SK-N-SH treated with all-trans-retinoic acid at 6 μM for 48 hours (cell line): ENCODE measurements around the gene PGAP6.
"Not testable (repeated sequence)": the region's sequence is repeated elsewhere in the genome, so short reads cannot be mapped to it uniquely, and the experiment has no call there.

Experiments used
- ATAC-seq: fragments of 200-7000 bp; cut with Tn5 transposase; 3 replicates; pipeline ENCODE4 v1.9.1; 2020; ENCODE audit warnings: mild to moderate bottlenecking, moderate library complexity
- ARNTL ChIP-seq: fragments of 450-650 bp; formaldehyde crosslinking; IDR thresholded peaks from 2 replicates; pipeline ENCODE4 v1.5.0; 2020; ENCODE audit warnings: low read depth, mild to moderate bottlenecking, moderate library complexity, borderline replicate concordance
- BACH2 ChIP-seq: fragments of 250-450 bp; sonication (Bioruptor Pico); IDR thresholded peaks from 2 replicates; pipeline ENCODE4 v1.9.0; 2021; ENCODE audit warnings: mild to moderate bottlenecking, borderline replicate concordance
- CSDC2 ChIP-seq: fragments of 250-450 bp; sonication (Bioruptor Pico); IDR thresholded peaks from 2 replicates; pipeline ENCODE4 v1.5.0; 2020; ENCODE audit warnings: mild to moderate bottlenecking, moderate library complexity
- CSRNP3 ChIP-seq: fragments of 250-450 bp; sonication (Bioruptor Pico); IDR thresholded peaks from 2 replicates; pipeline ENCODE4 v1.5.1; 2021; ENCODE audit warnings: mild to moderate bottlenecking, moderate library complexity
- ESRRG ChIP-seq: fragments of 250-450 bp; sonication (Bioruptor Pico); IDR thresholded peaks from 2 replicates; pipeline ENCODE4 v1.6.1; 2021; ENCODE audit warnings: mild to moderate bottlenecking
- GLIS3 ChIP-seq: fragments of 250-450 bp; sonication (Bioruptor Pico); IDR thresholded peaks from 2 replicates; pipeline ENCODE4 v1.5.0; 2020; ENCODE audit warnings: mild to moderate bottlenecking, moderate library complexity
- ISL1 ChIP-seq: fragments of 250-450 bp; sonication (Bioruptor Pico); IDR thresholded peaks from 2 replicates; pipeline ENCODE4 v2.1.2; 2022; ENCODE audit warnings: mild to moderate bottlenecking, moderate library complexity
- PATZ1 ChIP-seq: fragments of 250-450 bp; sonication (Bioruptor Pico); IDR thresholded peaks from 2 replicates; pipeline ENCODE4 v1.8.0; 2020; ENCODE audit warnings: mild to moderate bottlenecking, moderate library complexity, borderline replicate concordance
- POU6F1 ChIP-seq: fragments of 250-450 bp; sonication (Bioruptor Pico); IDR thresholded peaks from 2 replicates; pipeline ENCODE4 v1.8.0; 2021; ENCODE audit warnings: low read depth, mild to moderate bottlenecking, moderate library complexity, borderline replicate concordance
- PPARA ChIP-seq: fragments of 250-450 bp; sonication (Bioruptor Pico); IDR thresholded peaks from 2 replicates; pipeline ENCODE4 v1.5.0; 2020; ENCODE audit warnings: mild to moderate bottlenecking, borderline replicate concordance
- RARB ChIP-seq: fragments of 250-450 bp; sonication (Bioruptor Pico); IDR thresholded peaks from 2 replicates; pipeline ENCODE4 v1.8.0; 2021; ENCODE audit warnings: mild to moderate bottlenecking, moderate library complexity
- SNAI2 ChIP-seq: fragments of 250-450 bp; sonication (Bioruptor Pico); IDR thresholded peaks from 2 replicates; pipeline ENCODE4 v1.5.0; 2020; ENCODE audit warnings: mild to moderate bottlenecking, moderate library complexity
- TCF4 ChIP-seq: fragments of 250-450 bp; sonication (Bioruptor Pico); IDR thresholded peaks from 2 replicates; pipeline ENCODE4 v1.8.0; 2021; ENCODE audit warnings: mild to moderate bottlenecking, moderate library complexity, borderline replicate concordance
- TOX ChIP-seq: fragments of 250-450 bp; sonication (Bioruptor Pico); IDR thresholded peaks from 2 replicates; pipeline ENCODE4 v1.8.0; 2021; ENCODE audit warnings: mild to moderate bottlenecking, moderate library complexity, borderline replicate concordance
- ZFP3 ChIP-seq: fragments of 250-450 bp; sonication (Bioruptor Pico); IDR thresholded peaks from 2 replicates; pipeline ENCODE4 v1.5.0; 2020; ENCODE audit warnings: mild to moderate bottlenecking, moderate library complexity
- ZFP30 ChIP-seq: fragments of 450-650 bp; formaldehyde crosslinking; IDR thresholded peaks from 2 replicates; pipeline ENCODE4 v1.5.0; 2022; ENCODE audit warnings: mild to moderate bottlenecking, moderate library complexity
- ZNF565 ChIP-seq: fragments of 450-650 bp; formaldehyde crosslinking; conservative IDR thresholded peaks from 2 replicates; pipeline ENCODE4 v1.5.0; 2020; ENCODE audit warnings: low read depth, mild to moderate bottlenecking, moderate library complexity
- ZNF70 ChIP-seq: fragments of 450-650 bp; formaldehyde crosslinking; IDR thresholded peaks from 2 replicates; pipeline ENCODE4 v1.5.0; 2020; ENCODE audit warnings: mild to moderate bottlenecking, moderate library complexity
- ZNF8 ChIP-seq: fragments of 450-650 bp; formaldehyde crosslinking; IDR thresholded peaks from 2 replicates; pipeline ENCODE4 v1.5.0; 2020; ENCODE audit warnings: mild to moderate bottlenecking, moderate library complexity
- TF ChIP-seq, protein P1 (sequence below): fragments of 250-450 bp; sonication (Bioruptor Pico); IDR thresholded peaks from 2 replicates; pipeline ENCODE4 v1.5.0; 2020; ENCODE audit warnings: mild to moderate bottlenecking, moderate library complexity

Gene PGAP6

DNA sequence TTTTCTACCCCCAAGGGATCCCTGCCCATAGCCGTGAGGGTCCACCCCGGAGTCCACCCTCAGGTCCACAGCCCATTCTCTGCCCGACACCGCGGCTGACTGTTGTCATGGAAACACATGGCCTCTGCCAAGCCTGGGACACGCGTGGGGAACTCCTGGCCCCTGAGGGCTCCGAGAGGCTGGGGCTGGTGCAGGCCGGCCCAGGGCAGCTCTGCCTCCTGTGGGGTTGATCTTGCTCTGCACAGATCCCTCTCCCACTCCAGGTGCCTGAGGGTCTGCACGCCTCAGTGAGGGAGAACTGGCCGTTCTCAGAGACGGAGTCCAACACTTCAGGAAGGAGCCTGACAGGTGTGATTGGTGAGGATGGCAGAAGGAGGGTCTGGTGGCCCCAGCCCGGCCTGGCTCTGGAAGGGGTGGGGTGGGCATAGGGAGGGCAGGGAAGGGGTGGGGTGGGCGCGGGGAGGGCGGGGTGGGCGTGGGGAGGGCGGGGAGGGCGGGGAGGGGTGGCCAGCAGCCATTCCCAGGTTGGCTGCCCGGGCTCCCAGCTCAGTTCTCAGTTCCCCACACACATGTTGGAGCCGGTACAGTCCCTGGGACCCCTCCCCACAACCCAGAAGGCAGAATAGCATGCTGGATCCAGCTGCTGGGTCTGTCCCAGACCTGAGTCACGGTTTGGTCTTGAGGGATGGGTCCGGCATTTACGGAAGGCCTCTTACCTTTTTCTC, 17.9 kb downstream of the PGAP6 start:
- TF ChIP-seq SNAI2 (CRISPR knock-in tag) = no peak
- TF ChIP-seq PPARA = no peak
- TF ChIP-seq TOX (CRISPR knock-in tag) = no peak
- TF ChIP-seq ZFP3 = no peak
- TF ChIP-seq BACH2 = no peak
- TF ChIP-seq POU6F1 (CRISPR knock-in tag) = no peak
- no peak for TF ChIP-seq ZNF565 (CRISPR knock-in tag)
- TF ChIP-seq CSRNP3 = no peak
- TF ChIP-seq ESRRG = no peak
- no peak for TF ChIP-seq ZNF70 (CRISPR knock-in tag)
- TF ChIP-seq ZNF8 (CRISPR knock-in tag) = no peak
- TF ChIP-seq, protein P1, sequence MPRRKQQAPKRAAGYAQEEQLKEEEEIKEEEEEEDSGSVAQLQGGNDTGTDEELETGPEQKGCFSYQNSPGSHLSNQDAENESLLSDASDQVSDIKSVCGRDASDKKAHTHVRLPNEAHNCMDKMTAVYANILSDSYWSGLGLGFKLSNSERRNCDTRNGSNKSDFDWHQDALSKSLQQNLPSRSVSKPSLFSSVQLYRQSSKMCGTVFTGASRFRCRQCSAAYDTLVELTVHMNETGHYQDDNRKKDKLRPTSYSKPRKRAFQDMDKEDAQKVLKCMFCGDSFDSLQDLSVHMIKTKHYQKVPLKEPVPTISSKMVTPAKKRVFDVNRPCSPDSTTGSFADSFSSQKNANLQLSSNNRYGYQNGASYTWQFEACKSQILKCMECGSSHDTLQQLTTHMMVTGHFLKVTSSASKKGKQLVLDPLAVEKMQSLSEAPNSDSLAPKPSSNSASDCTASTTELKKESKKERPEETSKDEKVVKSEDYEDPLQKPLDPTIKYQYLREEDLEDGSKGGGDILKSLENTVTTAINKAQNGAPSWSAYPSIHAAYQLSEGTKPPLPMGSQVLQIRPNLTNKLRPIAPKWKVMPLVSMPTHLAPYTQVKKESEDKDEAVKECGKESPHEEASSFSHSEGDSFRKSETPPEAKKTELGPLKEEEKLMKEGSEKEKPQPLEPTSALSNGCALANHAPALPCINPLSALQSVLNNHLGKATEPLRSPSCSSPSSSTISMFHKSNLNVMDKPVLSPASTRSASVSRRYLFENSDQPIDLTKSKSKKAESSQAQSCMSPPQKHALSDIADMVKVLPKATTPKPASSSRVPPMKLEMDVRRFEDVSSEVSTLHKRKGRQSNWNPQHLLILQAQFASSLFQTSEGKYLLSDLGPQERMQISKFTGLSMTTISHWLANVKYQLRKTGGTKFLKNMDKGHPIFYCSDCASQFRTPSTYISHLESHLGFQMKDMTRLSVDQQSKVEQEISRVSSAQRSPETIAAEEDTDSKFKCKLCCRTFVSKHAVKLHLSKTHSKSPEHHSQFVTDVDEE (CRISPR knock-in tag) = no peak
- no peak for TF ChIP-seq RARB (CRISPR knock-in tag)
- ATAC-seq = peak; percentile 4; the same call in 2 of the 3 replicates

- peak; percentile 2; the same call in 2 of the 3 replicates for ATAC-seq
- TF ChIP-seq BACH2 = no peak
- no peak for TF ChIP-seq GLIS3
- no peak for TF ChIP-seq ARNTL (CRISPR knock-in tag)
- no peak for TF ChIP-seq TCF4
- no peak for TF ChIP-seq CSDC2 (CRISPR knock-in tag)
- TF ChIP-seq SNAI2 (CRISPR knock-in tag) = no peak
- no peak for TF ChIP-seq ZNF70 (CRISPR knock-in tag)
- no peak for TF ChIP-seq PATZ1
- no peak for TF ChIP-seq ISL1 (CRISPR knock-in tag)
- TF ChIP-seq ESRRG = no peak
Observed at GRCh38 chr16:363110-363765, 18.5 kb downstream of the PGAP6 start.

GRCh38 chr16:362702-362999, 19.1 kb downstream of the PGAP6 start:
- not testable (repeated sequence) for ATAC-seq

GRCh38 chr16:361872-362701, 19.7 kb downstream of the PGAP6 start:
- TF ChIP-seq ZNF565 (CRISPR knock-in tag) (no peak), BACH2 (no peak), PPARA (no peak), ZFP3 (no peak), ZFP30 (CRISPR knock-in tag) (no peak), ZNF70 (CRISPR knock-in tag) (no peak), POU6F1 (CRISPR knock-in tag) (no peak), TOX (CRISPR knock-in tag) (no peak)
- ATAC-seq = peak; percentile 90
